Activated T-cell treated with anti-CD3 and anti-CD28 coated beads, Interleukin-2, amount 50 U/mL, for 72 hours (primary cell): ENCODE data around the gene ATP9B. TPM values are rescaled to one million over a fixed set of nuclear protein-coding genes. Genes with fewer than 3 reads are reported as not detected.
"Not testable (repeated sequence)": the region's sequence is repeated elsewhere in the genome, so short reads cannot be mapped to it uniquely, and the experiment has no call there.

Experiments
- ATAC-seq, 2 donors: fragments of 150-1000 bp; cut with Tn5 transposase; replicated peaks in 1 of 2; 2 replicates each; pipeline ENCODE4 v1.10.0; 2021; ENCODE audit warnings: moderate library complexity in 2 of 2, mild to moderate bottlenecking in 1 of 2
- DNase-seq, 2 donors: peaks; one replicate each; pipeline ENCODE4 v3.0.0; 2021 to 2022; ENCODE audit warnings: mixed read lengths in 1 of 2
- H3K27ac Mint-ChIP-seq: one replicate; pipeline ENCODE4 v1.8.0; 2022; ENCODE audit warnings: mild to moderate bottlenecking, moderate library complexity, mixed read lengths
- H3K27me3 Mint-ChIP-seq: one replicate; pipeline ENCODE4 v1.8.0; 2022; ENCODE audit warnings: low read depth, mixed read lengths
- H3K36me3 Mint-ChIP-seq, 2 donors: one replicate each; pipeline ENCODE4 v1.8.0; 2022; ENCODE audit warnings: mixed read lengths in 2 of 2, mild to moderate bottlenecking in 1 of 2; ENCODE audit not compliant: insufficient read depth in 2 of 2
- H3K4me1 Mint-ChIP-seq: one replicate; pipeline ENCODE4 v1.8.0; 2022; ENCODE audit warnings: low read depth, mixed read lengths
- H3K4me3 Mint-ChIP-seq, 2 donors: one replicate each; pipeline ENCODE4 v1.8.0; 2022; ENCODE audit warnings: mild to moderate bottlenecking in 2 of 2, mixed read lengths in 2 of 2, moderate library complexity in 2 of 2
- H3K9me3 Mint-ChIP-seq, 2 donors: one replicate each; pipeline ENCODE4 v1.8.0; 2022; ENCODE audit warnings: mixed read lengths in 2 of 2
- total RNA-seq, 2 donors: library from RNA; stranded (reverse); gene quantifications; one replicate each; pipeline ENCODE4 v1.2.3, GENCODE V29; 2022

The ATP9B gene
- total RNA-seq, 2 donors from 2014 or later = 24.1 TPM

DNA sequence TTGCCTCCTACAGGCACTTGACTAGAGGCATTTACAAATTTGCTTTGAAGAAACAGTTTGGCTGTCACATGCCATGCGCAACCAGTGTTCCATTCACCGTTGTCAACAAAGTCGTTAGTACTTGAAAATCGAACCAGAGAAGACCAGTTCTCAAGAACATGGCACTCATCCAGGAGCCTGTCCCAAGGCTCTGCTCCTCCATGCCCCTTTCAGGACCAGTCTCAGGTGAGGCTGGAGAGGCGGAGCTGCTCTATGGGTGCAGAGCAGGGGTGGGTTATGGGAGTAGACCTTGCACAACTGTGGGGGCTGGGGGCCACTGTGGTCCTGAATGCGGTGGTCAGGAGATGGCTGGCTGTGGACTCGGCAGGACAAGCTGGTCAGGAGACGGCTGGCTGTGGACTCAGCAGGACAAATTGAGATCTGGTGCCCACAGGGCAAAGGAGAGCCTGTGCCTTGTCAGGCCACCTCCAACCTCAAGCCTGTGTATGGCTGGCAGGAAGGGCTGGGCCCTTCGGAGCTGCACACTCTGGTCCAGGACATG is 12.3 kb upstream of the ATP9B start:
- Mint-ChIP-seq H3K36me3 (no peaks in the 10 kb centered on the region), H3K27ac (no peak overlapping the region), H3K4me1 (no peaks in the 10 kb centered on the region), H3K4me3 (no peak overlapping the region), H3K9me3 (no peaks in the 10 kb centered on the region), H3K27me3 (peaks cover 15% of the 10 kb centered on the region)
- DNase-seq (no peak), ATAC-seq (no peak)

DNA sequence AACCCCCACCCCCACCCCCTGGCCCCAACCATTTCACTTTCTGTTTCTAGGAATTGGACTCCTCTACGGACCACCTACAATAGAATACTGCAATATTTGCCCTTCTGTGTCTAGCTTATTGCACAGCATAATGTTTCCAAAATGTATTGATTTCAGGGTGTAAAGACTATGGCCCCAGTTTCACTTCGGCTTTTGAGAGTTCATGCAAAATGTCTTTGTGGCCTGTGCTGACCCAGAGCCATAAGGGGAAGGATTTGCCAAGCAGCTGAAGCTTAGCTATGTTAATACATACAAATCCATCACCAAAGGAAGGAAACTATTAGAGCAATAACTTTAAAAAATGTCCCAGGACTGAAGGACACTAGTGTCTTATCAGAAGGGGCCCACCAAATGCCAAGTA is 11.2 kb upstream of the ATP9B start:
- peaks cover 15% of the 10 kb centered on the region for H3K27me3 Mint-ChIP-seq
- no peak overlapping the region for H3K27ac Mint-ChIP-seq
- H3K4me3 Mint-ChIP-seq = no peak overlapping the region
- H3K9me3 Mint-ChIP-seq = no peaks in the 10 kb centered on the region
- no peaks in the 10 kb centered on the region for H3K4me1 Mint-ChIP-seq
- DNase-seq = no peak
- no peak for ATAC-seq
- H3K36me3 Mint-ChIP-seq = no peaks in the 10 kb centered on the region

DNA sequence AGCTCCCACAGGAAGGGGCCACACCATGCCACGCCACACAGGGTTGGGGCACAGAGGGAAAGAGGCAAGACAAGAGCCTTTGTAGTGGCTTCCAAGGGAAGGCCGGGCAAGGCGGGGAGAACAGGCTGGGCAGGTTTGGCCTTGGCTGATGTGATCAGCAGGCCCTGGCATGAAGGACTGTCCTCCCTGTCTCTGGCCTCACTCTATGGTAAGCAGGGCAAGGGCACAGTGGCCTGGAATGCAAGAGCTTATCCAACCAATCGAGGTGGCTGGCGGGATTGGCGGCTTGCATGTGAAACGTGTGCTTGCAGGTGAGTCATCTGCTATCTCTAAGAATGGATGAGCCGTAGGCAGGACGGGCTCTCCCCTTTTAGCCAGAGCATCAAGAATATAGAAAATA is 6.4 kb upstream of the ATP9B start:
- DNase-seq = no peak
- peaks cover 24% of the 10 kb centered on the region in 2 donors for H3K36me3 Mint-ChIP-seq
- no peak for ATAC-seq
- H3K9me3 Mint-ChIP-seq = peaks cover 23 to 24% of the 10 kb centered on the region in 2 donors
- peaks cover 5% of the 10 kb centered on the region for H3K4me1 Mint-ChIP-seq
- H3K27me3 Mint-ChIP-seq = peaks cover 23% of the 10 kb centered on the region
- no peak overlapping the region for H3K4me3 Mint-ChIP-seq
- no peak overlapping the region for H3K27ac Mint-ChIP-seq

DNA sequence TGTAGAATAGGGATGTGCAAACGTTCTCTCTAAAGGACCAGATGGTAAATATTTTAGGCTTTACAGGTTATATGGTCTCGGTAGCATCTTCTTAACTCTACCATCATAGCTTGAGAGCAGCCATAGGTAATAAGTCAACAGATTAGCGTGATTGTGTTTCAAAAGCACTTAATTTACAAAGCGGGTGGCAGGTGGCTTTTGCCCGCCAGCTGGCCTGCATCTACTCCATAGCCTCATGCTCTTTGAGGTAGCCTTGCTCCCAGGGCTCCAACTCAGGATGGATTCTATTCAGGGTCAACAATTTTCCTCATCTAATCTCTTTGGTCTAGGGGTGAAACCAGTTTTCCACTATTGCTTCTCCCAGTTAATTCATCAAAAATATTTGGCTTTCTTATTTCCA is 5.0 kb upstream of the ATP9B start:
- Mint-ChIP-seq H3K9me3 (peaks cover 23 to 25% of the 10 kb centered on the region in 2 donors), H3K27ac (no peak overlapping the region), H3K36me3 (peaks cover 24% of the 10 kb centered on the region in 2 donors), H3K27me3 (peaks cover 23% of the 10 kb centered on the region), H3K4me1 (peaks cover 12% of the 10 kb centered on the region), H3K4me3 (no peak overlapping the region)
- no peak for ATAC-seq
- no peak for DNase-seq

DNA sequence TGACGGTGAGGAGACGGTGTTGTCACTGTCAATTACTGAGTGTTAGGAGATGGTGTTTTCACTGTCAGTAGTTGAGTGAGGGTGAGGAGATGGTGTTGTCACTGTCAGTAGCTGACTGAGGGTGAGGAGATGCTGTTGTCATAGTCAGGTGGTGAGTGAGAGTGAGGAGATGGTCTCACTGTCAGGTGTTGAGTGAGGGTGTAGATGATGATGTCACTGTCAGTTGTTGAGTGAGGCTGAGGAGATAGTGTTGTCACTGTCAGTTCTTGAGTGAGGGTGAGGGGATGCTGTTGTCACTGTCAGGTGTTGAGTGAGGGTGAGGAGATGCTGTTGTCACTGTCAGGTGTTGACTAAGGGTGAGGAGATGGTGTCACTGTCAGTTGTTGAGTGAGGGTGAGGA is 3.4 kb upstream of the ATP9B start:
- Mint-ChIP-seq H3K27ac (no peak overlapping the region), H3K36me3 (peaks cover 24 to 26% of the 10 kb centered on the region in 2 donors), H3K4me3 (no peak overlapping the region), H3K9me3 (peaks cover 23 to 25% of the 10 kb centered on the region in 2 donors), H3K27me3 (peaks cover 23% of the 10 kb centered on the region), H3K4me1 (peaks cover 17% of the 10 kb centered on the region)
- DNase-seq (no peak), ATAC-seq (no peak)

DNA sequence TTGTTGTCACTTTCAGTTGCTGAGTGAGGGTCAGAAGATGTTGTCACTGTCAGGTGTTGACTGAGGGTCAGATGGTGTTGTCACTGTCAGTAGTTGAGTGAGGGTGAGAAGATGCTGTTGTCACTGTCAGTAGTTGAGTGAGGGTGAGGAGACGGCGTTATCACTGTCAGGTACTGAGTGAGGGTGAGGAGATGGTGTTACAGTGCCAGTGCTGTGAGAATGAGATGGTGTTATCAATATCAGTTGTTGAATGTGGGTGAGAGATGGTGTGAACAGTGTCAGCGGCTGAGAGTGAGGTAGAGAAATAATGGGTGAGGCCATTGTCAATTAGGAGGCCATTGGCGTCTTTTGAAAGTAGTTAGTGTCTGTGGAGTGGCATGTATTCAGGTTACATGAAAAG is 1.6 kb upstream of the ATP9B start:
- Mint-ChIP-seq H3K27ac (no peak overlapping the region), H3K4me1 (peaks cover 31% of the 10 kb centered on the region)
- no peak for ATAC-seq

DNA sequence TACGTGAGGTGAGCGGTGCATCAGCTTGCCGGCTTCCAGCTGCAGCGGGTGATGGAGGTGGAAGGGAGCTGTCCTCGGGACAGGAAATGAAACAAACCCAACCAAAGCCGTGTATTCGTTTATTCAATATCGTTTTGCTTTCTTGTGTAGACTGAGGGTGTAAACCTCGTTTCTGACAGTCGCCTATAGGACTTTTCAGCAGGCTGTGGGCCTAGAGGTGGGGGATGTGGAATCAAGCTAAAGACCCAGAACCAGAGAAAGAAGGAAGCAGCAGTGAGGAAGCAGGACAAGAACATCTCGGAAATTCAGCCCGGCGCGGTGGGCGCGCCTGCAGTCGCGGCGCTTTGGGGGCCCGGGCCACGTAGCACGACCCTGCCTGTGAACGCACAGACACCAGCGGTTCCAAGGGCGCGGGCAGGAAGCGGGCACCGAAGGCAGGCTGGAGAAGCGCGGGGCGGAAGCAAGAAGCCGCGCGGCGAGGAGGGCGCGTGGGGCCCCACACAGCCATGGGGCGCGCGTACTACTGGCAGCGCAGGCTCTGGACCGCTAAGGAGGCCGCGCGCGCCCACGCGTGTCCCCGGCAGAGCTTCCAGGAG is 755 bp upstream of the ATP9B start:
- peaks cover 26 to 36% of the 10 kb centered on the region in 2 donors for H3K36me3 Mint-ChIP-seq
- ATAC-seq = peak; percentile 56 to 59
- peaks cover 23% of the 10 kb centered on the region for H3K27me3 Mint-ChIP-seq
- peaks cover 37% of the 10 kb centered on the region for H3K4me1 Mint-ChIP-seq
- peak overlapping the region; percentile 86 for H3K27ac Mint-ChIP-seq
- peaks cover 23 to 26% of the 10 kb centered on the region in 2 donors for H3K9me3 Mint-ChIP-seq
- peak in 1 of 2 donors; percentile 22 for DNase-seq
- peak overlapping the region; percentile 86 to 90 for H3K4me3 Mint-ChIP-seq

More for the DNA sequence above, 1.6 kb upstream of the ATP9B start:
- Mint-ChIP-seq H3K27me3 (peaks cover 23% of the 10 kb centered on the region), H3K4me3 (peak overlapping the region; percentile 9 to 59), H3K36me3 (peaks cover 24 to 32% of the 10 kb centered on the region in 2 donors), H3K9me3 (peaks cover 23 to 26% of the 10 kb centered on the region in 2 donors)
- DNase-seq = no peak

DNA sequence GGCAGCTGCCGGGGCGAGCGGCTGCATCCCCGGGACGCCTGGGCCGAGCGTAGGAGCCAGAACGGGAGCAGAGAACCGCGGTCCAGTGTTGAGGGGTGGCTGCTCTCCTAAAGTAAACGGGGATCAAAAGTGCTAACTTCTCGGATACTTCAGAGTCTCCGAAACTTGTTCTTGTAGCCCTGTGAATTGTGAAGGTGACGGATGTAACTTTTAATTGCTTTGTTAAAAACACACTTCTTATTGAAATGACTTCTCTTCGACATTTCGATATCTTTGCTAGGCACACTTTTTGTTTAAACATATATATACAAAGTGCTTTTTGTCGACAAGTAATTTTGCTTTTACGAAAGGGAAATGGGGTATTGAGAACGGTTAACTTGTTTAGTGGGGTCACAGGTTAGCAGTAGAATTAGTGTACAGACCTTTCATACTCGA is 540 bp downstream of the ATP9B start:
- DNase-seq (no peak), ATAC-seq (peak in 1 of 2 donors; percentile 21)
- peaks cover 23% of the 10 kb centered on the region for H3K27me3 Mint-ChIP-seq
- peaks cover 27 to 43% of the 10 kb centered on the region in 2 donors for H3K36me3 Mint-ChIP-seq
- H3K27ac Mint-ChIP-seq = peak overlapping the region; percentile 87
- H3K4me3 Mint-ChIP-seq = peak overlapping the region; percentile 83 to 90
- peaks cover 49% of the 10 kb centered on the region for H3K4me1 Mint-ChIP-seq
- peaks cover 23 to 26% of the 10 kb centered on the region in 2 donors for H3K9me3 Mint-ChIP-seq

DNA sequence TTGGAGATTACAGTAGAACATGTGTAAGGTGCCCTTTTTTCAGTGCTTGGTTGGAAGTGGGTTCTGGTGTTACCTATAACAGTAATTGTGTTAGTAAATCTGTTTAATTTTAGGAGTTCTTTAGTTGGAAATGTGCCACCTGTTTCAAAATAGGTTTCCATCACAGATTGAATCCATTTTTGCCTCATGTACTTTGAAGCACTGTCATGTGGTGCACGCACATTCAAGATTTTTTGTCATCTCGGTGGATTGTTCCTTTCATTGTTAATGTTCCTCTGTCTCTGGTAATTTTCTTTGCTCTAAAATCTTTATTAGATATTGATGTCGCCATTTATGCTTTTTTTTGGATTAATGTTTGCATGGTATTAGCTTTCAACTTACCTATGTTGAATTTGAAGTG is 1.3 kb downstream of the ATP9B start:
- peaks cover 23 to 25% of the 10 kb centered on the region in 2 donors for H3K9me3 Mint-ChIP-seq
- H3K27me3 Mint-ChIP-seq = peaks cover 21% of the 10 kb centered on the region
- peaks cover 56% of the 10 kb centered on the region for H3K4me1 Mint-ChIP-seq
- H3K27ac Mint-ChIP-seq = peak overlapping the region; percentile 87
- H3K36me3 Mint-ChIP-seq = peaks cover 26 to 44% of the 10 kb centered on the region in 2 donors
- ATAC-seq = no peak
- no peak for DNase-seq
- H3K4me3 Mint-ChIP-seq = peak overlapping the region; percentile 83 to 90

DNA sequence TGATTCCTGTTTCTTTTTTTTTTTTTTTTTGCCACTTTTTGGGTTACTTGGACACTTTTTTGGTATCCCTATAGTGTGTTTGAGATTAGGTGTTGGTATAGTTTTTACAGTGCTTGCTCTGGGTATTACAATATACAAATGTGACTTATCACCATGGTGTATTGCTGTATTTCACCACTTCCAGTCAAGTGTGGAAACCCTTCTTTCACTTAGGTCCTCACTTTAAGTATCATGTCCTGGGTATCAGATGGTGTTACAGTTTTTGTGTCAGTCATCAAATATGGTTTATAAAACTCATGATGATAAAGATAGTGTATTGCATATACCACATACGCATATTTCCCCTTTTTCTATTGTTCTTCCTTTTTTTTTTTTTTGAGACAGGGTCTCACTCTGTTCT is 1.8 kb downstream of the ATP9B start:
- no peak for DNase-seq
- Mint-ChIP-seq H3K9me3 (peaks cover 17 to 19% of the 10 kb centered on the region in 2 donors), H3K4me3 (peak overlapping the region; percentile 83 to 90), H3K27ac (peak overlapping the region; percentile 87), H3K27me3 (peaks cover 16% of the 10 kb centered on the region), H3K4me1 (peaks cover 61% of the 10 kb centered on the region), H3K36me3 (peaks cover 21 to 39% of the 10 kb centered on the region in 2 donors)
- ATAC-seq = peak in 1 of 2 donors; percentile 5

DNA sequence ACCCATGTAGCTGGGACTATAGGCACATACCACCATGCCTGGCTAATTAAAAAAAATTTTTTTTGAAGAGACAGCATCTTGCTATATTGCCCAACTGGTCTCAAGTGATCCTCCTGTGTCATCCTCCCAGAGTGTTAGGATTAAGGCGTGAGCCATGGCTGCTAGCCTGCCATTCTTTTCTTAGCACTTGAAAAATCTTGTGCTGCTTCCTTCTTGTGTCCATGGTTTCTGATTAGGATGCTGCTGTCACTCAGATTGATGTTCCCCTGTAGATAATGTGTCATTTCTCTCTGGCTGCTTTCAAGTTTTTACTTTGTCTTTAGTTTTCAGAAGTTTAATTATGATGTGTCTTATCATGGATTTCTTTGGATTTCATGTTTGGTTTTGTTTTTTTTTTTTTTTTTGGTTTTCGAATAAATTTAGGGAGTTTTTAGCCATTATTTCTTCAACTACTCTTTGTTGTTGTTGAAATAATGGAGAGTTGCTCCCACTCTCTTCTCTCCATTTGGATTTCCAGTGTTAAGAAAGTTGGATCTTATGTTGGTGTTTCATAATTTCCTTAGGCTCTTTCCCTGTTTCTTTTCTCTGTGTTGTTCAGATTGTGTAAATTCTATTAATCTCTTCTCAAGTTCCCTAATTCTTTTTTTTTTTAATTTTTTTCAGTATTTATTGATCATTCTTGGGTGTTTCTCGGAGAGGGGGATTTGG is 2.5 kb downstream of the ATP9B start:
- Mint-ChIP-seq H3K36me3 (peaks cover 14 to 33% of the 10 kb centered on the region in 2 donors), H3K4me1 (peaks cover 67% of the 10 kb centered on the region), H3K27me3 (peaks cover 9% of the 10 kb centered on the region), H3K9me3 (peaks cover 11 to 13% of the 10 kb centered on the region in 2 donors), H3K4me3 (peak overlapping the region; percentile 33 to 55), H3K27ac (peak overlapping the region; percentile 9)
- ATAC-seq (no peak), DNase-seq (no peak)

DNA sequence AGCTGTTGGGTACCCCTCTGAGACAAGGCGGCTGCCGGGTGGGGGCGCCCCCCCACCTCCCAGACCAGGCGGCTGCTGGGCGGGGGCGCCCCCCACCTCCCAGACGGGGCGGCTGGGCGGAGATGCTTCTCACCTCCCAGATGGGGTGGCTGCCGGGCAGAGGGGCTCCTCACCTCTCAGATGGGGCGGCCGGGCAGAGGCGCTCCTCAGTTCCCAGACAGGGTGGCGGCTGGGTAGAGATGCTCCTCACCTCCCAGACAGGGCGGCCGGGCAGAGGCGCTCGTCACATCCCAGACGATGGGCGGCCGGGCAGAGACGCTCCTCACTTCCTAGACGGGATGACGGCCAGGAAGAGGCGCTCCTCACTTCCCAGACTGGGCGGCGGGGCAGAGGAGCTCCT is 3.5 kb downstream of the ATP9B start:
- H3K9me3 Mint-ChIP-seq, DNase-seq, H3K27ac Mint-ChIP-seq, H3K27me3 Mint-ChIP-seq, H3K4me3 Mint-ChIP-seq, ATAC-seq: not testable (repeated sequence)
- peaks cover 4 to 23% of the 10 kb centered on the region in 2 donors for H3K36me3 Mint-ChIP-seq
- H3K4me1 Mint-ChIP-seq = peaks cover 70% of the 10 kb centered on the region

DNA sequence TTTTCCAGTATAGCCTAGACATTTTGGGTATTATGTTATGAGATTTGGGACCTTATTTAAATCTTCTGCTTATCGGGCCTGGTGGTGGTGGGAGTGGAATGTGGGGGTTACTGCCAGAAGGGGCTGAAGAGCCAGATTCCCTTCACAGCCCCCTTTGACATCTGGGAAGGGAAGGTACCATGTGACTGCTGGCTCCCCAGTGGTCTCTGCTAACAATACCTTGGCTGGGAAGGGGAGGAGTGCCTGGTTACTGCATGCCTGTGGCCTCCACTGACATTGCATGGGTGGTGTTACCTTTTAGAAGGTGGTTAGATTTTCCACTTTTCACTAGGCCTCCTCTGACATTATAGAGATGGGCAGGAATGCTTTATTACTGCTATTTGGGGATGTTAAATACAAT is 8.0 kb downstream of the ATP9B start:
- Mint-ChIP-seq H3K36me3 (peaks cover 18 to 45% of the 10 kb centered on the region in 2 donors), H3K4me1 (peaks cover 53% of the 10 kb centered on the region), H3K4me3 (no peak overlapping the region), H3K9me3 (peaks cover 2% of the 10 kb centered on the region in 2 donors), H3K27ac (peak overlapping the region; percentile 16), H3K27me3 (no peaks in the 10 kb centered on the region)
- DNase-seq (no peak), ATAC-seq (no peak)
